ENCODE results near the gene CREM. TPM values are rescaled to one million over a fixed set of nuclear protein-coding genes. Genes with fewer than 3 reads are reported as not detected.

CREM gene
- total RNA-seq, 1 experiment from 2014 or later, result 20.0 TPM

DNA sequence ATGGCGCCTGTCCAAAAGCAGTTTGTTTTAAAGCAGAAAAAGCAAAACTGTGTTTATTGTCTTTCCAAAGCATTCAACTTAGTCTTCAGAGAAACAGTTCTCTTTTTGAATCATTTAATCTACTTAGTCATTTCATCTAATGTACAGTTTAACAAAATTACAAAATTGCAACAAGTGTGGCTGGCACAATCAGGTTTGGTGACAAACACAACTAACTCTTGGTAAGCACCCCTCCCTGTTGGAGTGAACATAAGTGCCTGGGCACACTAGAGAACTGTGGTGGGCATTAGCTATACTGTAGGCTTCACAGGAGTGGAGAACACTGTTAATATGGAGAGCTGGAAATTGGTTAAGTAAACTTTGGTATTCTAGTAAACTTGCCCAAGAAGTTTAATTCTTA is 6.9 kb downstream of the CREM start:
- H2BK15ac ChIP-seq (ENCODE audit: low read depth, low read length), result no peak overlapping the region
- H3K79me2 ChIP-seq (ENCODE audit: insufficient read depth, low read length), result peaks cover 1% of the 10 kb centered on the region; the same call in 1 of the 2 replicates
- no peak overlapping the region for H4K5ac ChIP-seq (ENCODE audit: insufficient read length, low read depth, low read length)
- H2AFZ ChIP-seq (ENCODE audit: low read length), result no peak overlapping the region
- H2BK20ac ChIP-seq (ENCODE audit: low read depth, low read length, poor library complexity, severe bottlenecking), result no peak overlapping the region
- no peaks in the 10 kb centered on the region for H3K27me3 ChIP-seq (ENCODE audit: insufficient read depth, low read length)
- no peak overlapping the region for H3K4me2 ChIP-seq (ENCODE audit: insufficient read depth, insufficient read length, low read length)
- H3K4me1 Mint-ChIP-seq, result peaks cover 11 to 18% of the 10 kb centered on the region in 2 experiments; a peak in 3 of 4 replicates
- no peak overlapping the region for H3K18ac ChIP-seq (ENCODE audit: insufficient read length, low read depth, low read length)
- H3K9me3 Mint-ChIP-seq, result no peaks in the 10 kb centered on the region
- no peak overlapping the region for H4K91ac ChIP-seq (ENCODE audit: insufficient read length, low read depth, low read length)
- no peak overlapping the region for H3T11ph ChIP-seq (ENCODE audit: low read length)
- no peak overlapping the region for H2BK5ac ChIP-seq (ENCODE audit: insufficient read length, low read length)
- no peak for DNase-seq
- TF ChIP-seq, protein P1, sequence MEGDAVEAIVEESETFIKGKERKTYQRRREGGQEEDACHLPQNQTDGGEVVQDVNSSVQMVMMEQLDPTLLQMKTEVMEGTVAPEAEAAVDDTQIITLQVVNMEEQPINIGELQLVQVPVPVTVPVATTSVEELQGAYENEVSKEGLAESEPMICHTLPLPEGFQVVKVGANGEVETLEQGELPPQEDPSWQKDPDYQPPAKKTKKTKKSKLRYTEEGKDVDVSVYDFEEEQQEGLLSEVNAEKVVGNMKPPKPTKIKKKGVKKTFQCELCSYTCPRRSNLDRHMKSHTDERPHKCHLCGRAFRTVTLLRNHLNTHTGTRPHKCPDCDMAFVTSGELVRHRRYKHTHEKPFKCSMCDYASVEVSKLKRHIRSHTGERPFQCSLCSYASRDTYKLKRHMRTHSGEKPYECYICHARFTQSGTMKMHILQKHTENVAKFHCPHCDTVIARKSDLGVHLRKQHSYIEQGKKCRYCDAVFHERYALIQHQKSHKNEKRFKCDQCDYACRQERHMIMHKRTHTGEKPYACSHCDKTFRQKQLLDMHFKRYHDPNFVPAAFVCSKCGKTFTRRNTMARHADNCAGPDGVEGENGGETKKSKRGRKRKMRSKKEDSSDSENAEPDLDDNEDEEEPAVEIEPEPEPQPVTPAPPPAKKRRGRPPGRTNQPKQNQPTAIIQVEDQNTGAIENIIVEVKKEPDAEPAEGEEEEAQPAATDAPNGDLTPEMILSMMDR (conservative IDR thresholded peaks at IDR 0.05), result no peak
- no peak overlapping the region for H3K4ac ChIP-seq (ENCODE audit: low read depth, low read length)
- no peak overlapping the region for H4K8ac ChIP-seq (replicated peaks; ENCODE audit: insufficient read length, low read depth, low read length)
- no peak overlapping the region for H3K4me3 Mint-ChIP-seq
- no peak overlapping the region for H2BK120ac ChIP-seq (ENCODE audit: low read depth, low read length, poor library complexity, severe bottlenecking)
- no peaks in the 10 kb centered on the region for H4K20me1 ChIP-seq (ENCODE audit: control insufficient read depth, insufficient read depth, insufficient read length)
- no peaks in the 10 kb centered on the region for H3K27me3 Mint-ChIP-seq (ENCODE audit: low read depth)
- no peaks in the 10 kb centered on the region for H3K23me2 ChIP-seq (ENCODE audit: insufficient read length, low read depth, low read length, poor library complexity, severe bottlenecking)
- peaks cover 0 to 1% (median 0%) of the 10 kb centered on the region in 3 experiments; a peak in 1 of 7 replicates for H3K36me3 Mint-ChIP-seq (ENCODE audit: insufficient read depth in 1 of 3, low read depth in 3 of 3)
- no peak overlapping the region for H3K9ac ChIP-seq (ENCODE audit: extremely low read depth, insufficient read length, low read length)
- no CpG with 5 or more reads among the region's 1 CpG for WGBS (ENCODE audit: extremely low coverage, insufficient read length, low lambda C conversion rate)
- H3K9me3 ChIP-seq (ENCODE audit: control insufficient read depth, low read depth, low read length), result no peaks in the 10 kb centered on the region
- H2BK12ac ChIP-seq (ENCODE audit: insufficient read length, low read depth, low read length), result no peak overlapping the region
- H3K79me1 ChIP-seq (ENCODE audit: insufficient read depth, low read depth, low read length, poor library complexity, severe bottlenecking), result no peaks in the 10 kb centered on the region
- H3K27ac Mint-ChIP-seq, result no peak overlapping the region; a peak in 1 of 7 replicates
- no peak overlapping the region for H3K56ac ChIP-seq (ENCODE audit: insufficient read length, low read depth, low read length)
- no peak overlapping the region for H3K27ac ChIP-seq (ENCODE audit: insufficient read length, low read depth, low read length)
- H3K14ac ChIP-seq (ENCODE audit: insufficient read depth, low read length), result no peak overlapping the region
- H2AK5ac ChIP-seq (ENCODE audit: insufficient read length, low read length), result no peak overlapping the region
- no peak overlapping the region for H3K23ac ChIP-seq (ENCODE audit: insufficient read length, low read depth, low read length)
- H3K4me1 ChIP-seq (ENCODE audit: insufficient read depth, low read length), result no peaks in the 10 kb centered on the region
